GM12892 (cell line): ENCODE data around the gene PAIP2B.

Experiments used
- POLR2A ChIP-seq: IDR thresholded peaks from 2 replicates; pipeline ENCODE4 v1.6.1; 2011; ENCODE audit warnings: low read depth, low read length, control low read depth
- TAF1 ChIP-seq: IDR thresholded peaks from 2 replicates; pipeline ENCODE4 v1.6.1; 2011; ENCODE audit warnings: low read depth, mild to moderate bottlenecking, control low read depth, low read length, borderline replicate concordance

DNA sequence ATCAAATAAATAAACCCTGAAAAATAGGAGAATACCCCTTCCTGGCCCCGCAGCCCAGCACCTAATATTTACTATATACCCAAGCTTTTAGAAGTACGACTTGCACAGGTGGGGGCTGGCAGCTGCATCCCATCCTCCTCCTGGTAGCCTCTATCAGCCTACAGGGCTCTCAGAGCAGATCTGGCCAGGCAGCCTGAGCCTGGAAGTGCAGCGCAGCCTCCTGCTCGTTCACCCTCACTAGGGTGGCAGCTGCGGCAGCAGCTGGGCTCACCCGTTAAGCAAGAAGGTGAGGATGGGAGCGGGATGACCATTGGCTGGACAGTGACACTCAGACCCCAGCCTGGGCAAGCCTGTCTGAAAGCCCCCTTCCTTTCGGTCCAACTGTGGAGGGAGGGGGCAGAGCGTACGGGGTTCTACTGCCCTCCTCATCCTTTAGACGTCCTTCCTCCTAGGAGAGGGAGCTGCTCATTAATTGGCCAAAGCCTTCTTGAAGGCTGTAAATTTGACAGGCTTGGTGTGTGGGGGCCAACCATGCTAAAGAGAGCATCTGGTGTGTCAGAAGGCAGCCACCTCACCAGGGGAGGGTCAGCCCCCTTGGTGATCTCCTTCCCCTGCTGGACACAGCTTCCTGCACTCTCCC lies 73.2 kb downstream of the PAIP2B start:
- no peak for TF ChIP-seq TAF1
- no peak for TF ChIP-seq POLR2A
